ENCODE measurements around the gene LRMDA.

Gene LRMDA

DNA sequence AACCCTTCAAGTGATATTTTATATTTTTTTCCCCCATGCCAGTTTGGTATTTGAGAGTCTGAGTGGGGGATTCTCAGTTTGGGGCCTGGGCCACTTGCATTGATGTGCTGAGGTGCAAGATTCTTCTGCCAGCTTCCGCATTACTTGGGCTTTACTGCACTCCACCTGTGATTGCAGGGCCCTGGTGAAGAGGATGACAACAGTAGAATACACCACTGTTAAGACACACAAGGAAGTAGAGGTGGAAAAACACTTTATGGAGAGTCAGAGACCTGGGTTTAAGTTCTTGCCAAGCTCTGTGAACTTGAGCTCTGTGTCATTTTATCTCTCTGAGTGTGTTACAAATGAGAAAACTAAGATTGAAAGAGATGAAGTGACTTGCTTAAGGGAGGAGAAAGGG lies 209.4 kb downstream of the LRMDA start:
- DNase-seq (ENCODE audit: low read depth, low spot score): no peak

DNA sequence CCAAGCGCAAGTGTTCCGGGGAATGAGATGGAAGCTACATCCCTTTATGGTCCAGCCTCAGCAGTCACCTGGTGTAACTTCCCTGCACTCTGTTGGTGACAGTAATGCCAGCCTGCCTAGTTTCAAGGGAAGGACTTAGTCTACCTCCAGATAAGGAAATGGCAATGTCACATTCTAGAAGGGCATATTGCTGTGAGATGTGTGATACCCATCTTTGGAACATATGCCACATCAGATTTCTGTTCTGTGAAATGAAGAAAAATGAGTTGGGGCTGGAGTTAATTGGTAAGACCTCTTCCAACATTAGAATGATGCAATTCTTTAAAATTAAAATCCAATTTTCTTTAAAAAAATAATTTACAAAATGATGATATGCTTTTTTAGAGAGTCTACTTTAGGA lies 212.0 kb downstream of the LRMDA start:
- DNase-seq (ENCODE audit: low read depth, low spot score): no peak

DNA sequence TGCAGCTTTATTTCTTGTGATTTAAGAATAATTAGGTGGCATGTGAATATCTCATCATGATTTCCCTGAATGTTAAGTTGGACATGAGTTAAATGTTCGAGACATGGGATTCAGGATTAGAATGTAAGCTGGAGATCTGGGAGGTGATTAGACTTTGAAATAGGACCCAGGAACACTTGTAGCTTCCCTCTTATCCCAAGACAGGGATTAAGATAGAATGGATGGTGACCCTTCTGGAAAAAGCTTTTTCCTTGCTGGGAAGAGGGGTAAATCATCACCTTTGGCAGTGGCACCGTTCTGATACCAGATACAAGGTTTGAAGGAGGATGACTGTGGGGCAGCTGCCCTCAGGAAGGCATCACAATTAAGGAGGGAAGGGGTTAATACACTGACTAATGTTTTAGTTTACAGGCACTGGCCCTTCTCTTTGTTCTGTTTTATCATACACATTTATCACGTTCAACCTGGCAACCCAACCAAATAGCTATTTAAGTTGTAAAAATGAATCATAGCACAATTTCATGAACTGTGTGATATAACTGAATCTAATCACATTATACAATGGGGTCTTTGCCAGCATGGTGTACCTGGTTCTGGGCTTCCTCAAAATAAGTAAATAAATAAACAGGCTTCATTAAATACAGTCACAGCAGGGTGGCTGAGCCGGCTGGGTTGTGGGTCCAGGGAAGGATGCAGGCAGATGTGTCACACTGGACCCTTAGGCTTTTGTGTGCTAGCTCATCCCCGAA lies 212.7 kb downstream of the LRMDA start:
- DNase-seq (ENCODE audit: low read depth, low spot score): no peak

DNA sequence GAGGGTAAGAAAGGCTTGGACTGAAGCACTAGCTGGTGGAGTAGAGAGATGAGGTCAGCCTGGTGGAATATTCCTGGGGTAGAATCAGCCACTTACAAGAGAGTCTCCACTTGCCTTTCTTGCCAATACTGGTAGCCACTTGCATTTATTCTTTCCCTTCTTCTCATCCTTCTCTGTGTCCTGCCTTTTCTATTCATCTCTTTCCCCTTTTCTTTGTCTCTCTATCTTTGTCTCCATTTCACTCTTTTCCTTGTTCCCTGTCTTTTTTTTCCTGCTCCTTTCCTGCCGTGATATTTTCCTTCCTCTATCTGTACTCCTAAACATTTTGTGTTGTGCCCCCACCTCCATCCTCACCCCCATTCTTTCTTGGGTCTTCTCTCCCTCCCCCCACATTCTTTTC lies 214.3 kb downstream of the LRMDA start:
- DNase-seq (ENCODE audit: low read depth, low spot score): no peak

GRCh38 chr10:75646218-75646915 lies 214.9 kb downstream of the LRMDA start:
- no peak for DNase-seq (ENCODE audit: low read depth, low spot score)

- DNase-seq (ENCODE audit: low read depth, low spot score): no peak
These were observed 215.5 kb downstream of the LRMDA start for GRCh38 chr10:75646916-75647315.

GRCh38 chr10:75647675-75648074 lies 216.3 kb downstream of the LRMDA start:
- DNase-seq (ENCODE audit: low read depth, low spot score): no peak

- DNase-seq (ENCODE audit: low read depth, low spot score): no peak
These were observed 216.9 kb downstream of the LRMDA start for GRCh38 chr10:75648351-75648750.

- no peak for DNase-seq (ENCODE audit: low read depth, low spot score)
These were observed 217.4 kb downstream of the LRMDA start for GRCh38 chr10:75648854-75649253.

GRCh38 chr10:75649466-75649865 lies 218.0 kb downstream of the LRMDA start:
- DNase-seq (ENCODE audit: low read depth, low spot score): no peak

DNA sequence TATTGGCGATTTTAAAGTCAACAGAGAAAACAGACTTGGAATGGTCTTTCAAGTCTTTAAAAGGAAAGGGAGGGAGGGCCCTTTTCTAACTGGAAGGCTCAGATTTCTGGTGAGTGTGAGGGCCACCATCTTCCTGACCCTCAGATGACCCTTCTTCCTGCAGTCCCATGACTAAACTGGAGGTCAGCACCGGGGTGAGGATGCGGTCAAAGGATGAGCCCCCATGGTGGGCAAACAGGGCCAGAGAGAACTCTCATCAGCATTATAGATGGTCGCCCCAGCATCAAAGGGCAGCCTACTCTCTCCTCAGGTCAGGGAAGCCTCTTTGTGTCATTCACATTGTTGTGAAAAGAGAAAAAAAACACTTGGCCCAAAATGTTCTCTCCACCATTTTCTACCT lies 219.2 kb downstream of the LRMDA start:
- DNase-seq (ENCODE audit: low read depth, low spot score): no peak

DNA sequence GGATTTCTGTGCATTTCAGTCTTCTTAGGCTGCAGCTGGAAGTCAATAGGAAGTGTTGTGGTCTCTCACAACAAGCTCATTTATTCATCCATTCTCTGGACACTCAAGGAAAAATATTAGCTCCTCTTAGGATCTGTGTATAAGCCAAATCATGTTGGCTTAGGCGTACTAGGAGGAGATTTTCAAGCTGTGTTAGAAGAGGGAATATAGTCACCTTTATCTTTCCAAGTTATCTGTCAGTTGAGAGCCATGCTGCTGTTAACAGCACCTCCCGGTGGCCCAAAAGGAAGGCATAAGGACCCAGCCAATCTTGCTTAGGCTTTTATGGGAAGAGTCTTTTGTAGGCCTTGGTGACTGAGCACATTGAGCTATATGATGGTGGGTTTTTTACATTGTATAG lies 220.0 kb downstream of the LRMDA start:
- DNase-seq (ENCODE audit: low read depth, low spot score): no peak

DNA sequence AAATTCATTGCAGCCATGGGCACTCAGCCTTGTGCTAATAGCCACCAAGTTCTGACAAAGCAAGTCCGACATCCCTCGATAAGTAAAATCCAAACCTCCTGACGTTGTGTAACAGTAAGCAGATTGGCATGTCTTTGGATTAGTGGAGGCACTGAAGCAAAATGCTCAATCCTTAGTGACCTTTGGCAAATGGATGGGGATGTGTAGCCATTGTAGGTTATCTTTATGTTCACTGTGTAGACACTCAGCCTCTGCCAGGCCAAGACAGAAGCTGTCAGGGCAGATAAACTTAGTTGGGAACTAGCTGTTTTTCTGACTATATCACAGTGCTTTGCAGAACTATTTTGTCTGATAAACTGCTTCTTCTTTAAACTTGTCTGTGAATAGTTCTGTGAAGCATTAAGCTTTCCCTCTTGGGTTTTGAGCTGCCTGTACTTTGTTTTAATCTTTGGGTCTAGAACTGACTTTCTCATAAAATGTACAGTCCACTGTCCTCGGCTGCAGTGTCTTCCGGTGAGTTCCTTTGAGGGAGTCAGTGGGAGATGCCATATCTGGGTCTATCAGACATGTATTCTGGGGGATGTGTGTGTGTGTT lies 220.8 kb downstream of the LRMDA start:
- no peak for DNase-seq (ENCODE audit: low read depth, low spot score)

- DNase-seq (ENCODE audit: low read depth, low spot score): no peak
These were observed 222.3 kb downstream of the LRMDA start for GRCh38 chr10:75653761-75654160.

DNA sequence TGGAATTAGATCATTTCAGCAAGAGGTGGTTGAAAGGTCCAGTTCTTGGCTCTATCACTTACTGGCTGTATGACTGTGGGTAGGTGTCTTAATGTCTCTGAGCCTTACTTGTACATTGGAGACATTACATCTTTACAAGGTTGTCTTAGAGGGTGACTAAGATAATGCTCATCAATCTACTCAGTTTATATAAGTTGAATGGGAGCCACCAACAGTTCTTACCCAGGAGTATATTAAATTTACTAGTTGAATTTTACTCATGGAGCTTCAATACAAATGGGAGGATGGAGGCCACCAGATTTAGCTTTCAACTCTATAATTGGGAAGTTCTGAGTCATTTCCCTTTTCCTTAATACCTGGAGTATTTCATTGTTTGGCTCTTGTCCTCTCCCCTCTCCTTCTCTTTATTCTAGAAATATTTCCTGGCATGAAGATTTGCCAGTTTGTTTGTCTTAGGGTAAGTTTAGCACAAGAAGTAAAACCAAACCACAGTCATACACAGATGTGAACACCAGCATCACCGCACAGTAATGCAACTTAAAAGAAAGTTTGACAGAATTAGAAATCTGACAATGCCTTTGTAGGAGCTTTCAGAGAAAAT lies 222.8 kb downstream of the LRMDA start:
- no peak for DNase-seq (ENCODE audit: low read depth, low spot score)

DNA sequence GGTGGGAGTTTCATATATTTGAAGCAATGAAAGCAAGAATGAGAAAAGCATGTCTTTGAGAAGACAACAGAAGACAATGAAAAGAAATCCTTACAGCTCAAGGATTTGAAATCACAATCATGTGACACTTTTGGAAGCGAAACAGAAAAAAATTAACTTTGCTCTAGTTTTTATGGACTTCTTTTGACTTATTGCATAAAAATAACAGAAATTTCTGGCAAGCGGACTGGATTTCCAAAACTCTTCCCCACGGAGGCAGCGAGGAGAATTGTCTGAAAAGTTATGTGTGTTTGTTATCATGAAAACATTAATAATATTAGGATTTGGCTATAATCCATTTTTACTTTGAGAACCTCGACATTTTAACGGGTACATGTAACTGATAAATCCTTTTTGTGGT lies 223.3 kb downstream of the LRMDA start:
- DNase-seq (ENCODE audit: low read depth, low spot score): no peak

GRCh38 chr10:75655791-75656451 lies 224.5 kb downstream of the LRMDA start:
- no peak for DNase-seq (ENCODE audit: low read depth, low spot score)

GRCh38 chr10:75657351-75657750 lies 225.9 kb downstream of the LRMDA start:
- DNase-seq (ENCODE audit: low read depth, low spot score): no peak

DNA sequence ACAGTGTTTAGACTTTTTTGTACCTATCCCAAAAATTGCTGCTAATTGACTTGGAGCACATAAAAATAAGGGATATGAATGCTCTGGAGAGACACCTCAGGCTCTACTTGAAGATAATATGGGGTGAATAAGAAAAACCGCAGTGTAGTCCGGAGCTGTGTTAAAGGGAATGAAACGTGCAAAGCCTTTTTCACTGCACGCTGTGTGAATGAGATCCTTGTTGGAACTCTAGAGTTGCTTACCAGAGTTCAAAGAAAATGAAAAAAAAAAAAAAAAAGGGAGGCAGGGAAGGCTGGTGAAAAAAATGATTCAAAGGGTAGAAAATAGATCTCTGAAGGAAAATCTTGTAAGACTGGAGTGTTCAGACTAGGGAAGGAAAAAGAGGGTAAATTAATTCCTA lies 226.6 kb downstream of the LRMDA start:
- DNase-seq (ENCODE audit: low read depth, low spot score): no peak

DNA sequence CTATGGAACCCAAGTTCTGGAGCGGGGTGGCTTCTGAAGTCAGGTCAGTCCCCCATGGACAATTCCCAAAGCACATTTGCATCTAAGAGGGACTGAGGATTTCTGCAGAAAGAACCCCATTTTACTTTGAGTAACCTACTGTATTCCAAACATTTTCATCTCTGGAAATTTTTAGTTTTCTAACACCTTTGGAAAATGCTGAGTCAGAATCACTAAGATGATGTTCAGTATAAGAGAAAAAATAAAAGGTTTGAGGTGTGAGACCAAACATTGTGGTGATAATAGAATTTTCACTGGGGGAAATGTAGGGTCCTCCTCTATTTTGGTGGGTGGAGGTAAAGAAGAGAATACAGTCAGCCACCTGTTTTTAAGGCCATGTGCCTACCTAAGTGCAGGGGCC lies 227.1 kb downstream of the LRMDA start:
- no peak for DNase-seq (ENCODE audit: low read depth, low spot score)

DNA sequence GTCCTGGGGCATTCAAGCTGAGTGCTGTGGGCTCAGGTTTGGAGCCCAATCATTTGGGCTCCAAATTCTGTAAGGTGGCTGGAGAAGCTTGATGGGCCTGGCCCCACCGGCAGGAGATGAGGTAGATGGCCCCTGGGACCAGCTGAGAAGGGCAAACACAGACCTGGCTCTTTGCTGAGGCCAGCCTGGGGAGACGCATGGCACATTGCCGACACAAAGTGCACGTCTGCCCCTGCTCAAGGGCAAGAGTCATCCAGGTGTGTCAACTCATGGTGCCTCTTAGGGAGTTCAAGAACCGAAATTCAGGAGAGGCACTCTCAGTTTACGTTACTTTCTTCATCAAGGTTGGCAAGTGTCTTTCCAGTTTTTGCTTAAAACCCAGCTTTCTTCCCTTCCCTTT lies 227.5 kb downstream of the LRMDA start:
- DNase-seq (ENCODE audit: low read depth, low spot score): no peak

GRCh38 chr10:75660823-75661222 lies 229.4 kb downstream of the LRMDA start:
- DNase-seq (ENCODE audit: low read depth, low spot score): no peak

Measured in brain pericyte (primary cell).